GM04504 (cell line): ENCODE results near the gene PITPNC1.
"Not testable (repeated sequence)": the region's sequence is repeated elsewhere in the genome, so short reads cannot be mapped to it uniquely, and the experiment has no call there.

Source experiments
- DNase-seq: peaks from one replicate; pipeline ENCODE4 v3.0.0-alpha.2; 2012; ENCODE audit warnings: low read depth

PITPNC1 gene

DNA sequence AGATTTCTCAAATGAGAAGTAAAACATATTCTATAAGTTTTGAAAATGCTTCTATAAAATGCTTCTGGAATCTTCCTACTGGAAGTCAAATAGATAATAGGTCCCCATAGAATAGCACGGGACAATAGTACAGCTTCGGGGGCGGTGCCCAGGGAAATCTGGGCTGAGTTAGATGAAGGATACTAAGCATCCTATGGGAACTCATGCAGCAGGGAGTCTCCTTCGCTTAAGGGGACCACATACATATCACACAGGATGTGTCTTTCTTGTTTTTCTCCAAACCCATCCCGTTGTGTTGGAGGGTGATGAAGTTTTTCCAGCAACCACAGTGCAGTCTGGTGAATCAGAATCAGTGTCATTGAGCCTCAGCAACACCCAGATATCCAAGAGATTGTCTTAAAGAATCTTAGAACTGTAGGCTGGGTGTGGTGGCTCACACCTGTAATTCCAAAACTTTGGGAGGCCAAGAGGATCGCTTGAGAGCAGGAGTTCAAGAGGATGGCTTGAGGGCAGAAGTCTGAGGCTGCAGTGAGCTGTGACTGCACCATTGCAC, 84.2 kb downstream of the PITPNC1 start:
- DNase-seq = no peak

- DNase-seq = no peak
These were observed 84.8 kb downstream of the PITPNC1 start for GRCh38 chr17:67461876-67462275.

DNA sequence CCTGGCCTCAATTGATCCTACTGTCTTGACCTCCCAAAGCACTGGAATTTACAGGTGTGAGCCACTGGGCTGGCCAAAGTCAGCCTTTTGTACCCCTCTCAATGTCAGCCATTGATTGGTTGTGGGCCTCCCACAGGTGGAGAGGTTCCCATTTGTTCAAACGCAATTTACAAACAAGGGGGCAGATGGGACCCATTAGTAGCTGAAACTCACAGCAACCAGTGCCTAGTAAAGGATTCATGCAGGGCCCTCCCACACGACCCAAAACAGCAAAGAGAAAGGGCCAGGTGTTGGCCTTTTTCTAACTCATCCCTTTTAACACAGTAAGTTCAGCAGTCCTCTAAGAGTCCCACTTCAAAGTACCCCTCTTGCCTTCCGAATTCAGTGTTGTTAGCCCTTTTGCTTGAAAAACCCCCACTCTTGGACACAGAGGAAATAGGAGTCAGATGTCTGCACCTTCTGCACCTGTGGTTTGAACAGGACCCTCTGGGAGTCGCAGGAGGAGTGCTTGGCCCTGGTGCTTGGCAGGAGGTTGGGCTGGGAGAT, 89.2 kb downstream of the PITPNC1 start:
- DNase-seq = no peak

DNA sequence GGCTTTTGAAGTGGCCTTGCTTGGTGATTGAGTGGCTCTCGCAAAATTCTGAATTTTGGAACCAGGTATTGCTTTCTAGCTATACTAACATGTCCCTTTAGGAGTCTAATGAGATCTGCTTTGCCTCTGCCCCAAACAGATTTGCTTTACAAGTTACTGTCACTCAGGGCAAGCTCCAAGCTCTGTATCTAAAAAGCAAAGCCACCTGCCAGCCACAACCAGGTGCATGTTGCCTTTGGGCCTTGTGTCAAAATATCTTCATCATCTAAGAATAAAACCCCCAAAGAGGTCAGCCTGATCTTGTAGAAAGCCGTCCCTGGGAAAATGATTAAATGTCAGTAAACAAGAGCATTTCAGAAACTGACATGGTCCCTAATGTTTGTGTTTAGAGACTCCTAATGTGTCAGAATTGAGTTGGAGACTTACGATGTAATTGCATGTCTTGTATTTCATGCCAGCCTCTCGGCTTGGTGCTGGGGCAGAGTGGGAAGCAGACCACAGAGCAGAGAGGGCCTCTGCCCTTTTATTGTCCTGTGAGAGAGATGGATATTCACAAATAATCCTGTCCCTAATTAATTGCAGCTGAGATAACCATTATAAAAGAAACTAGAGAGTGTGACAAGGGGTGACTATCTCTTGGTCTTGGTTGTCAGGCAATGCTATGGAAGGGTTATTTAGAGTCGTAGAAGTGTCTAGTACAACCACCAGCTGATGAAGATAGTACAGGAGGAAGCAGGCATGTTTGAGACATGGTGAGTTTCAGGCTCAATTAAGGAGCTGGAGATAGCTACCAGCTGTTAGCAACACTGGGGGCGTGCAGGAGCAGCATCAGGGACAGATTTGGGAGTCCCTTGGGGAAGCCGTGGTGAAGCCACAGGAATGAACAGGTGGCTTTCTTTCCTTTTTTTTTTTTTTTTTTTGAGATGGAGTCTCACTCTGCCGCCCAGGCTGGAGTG, 90.7 kb downstream of the PITPNC1 start:
- DNase-seq = no peak

- DNase-seq = no peak
These were observed 92.3 kb downstream of the PITPNC1 start for GRCh38 chr17:67469208-67469980.

DNA sequence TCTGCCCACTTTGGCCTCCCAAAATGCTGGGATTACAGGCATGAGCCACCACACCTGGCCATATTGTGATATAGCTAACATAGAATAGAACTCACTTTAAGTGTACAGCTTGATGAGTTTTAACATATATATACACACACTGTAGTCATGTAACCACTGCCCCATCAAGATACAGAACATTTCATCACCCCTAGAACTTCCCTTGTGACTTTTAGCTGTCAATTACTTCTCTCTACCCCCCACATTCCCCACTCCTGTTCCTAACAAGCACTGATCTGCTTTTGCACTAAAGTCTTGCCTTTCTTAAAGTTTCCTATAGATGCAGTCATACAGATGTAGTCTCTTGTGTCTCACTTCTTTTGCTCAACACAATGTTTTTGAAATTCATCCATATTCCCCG, 93.1 kb downstream of the PITPNC1 start:
- no peak for DNase-seq

- no peak for DNase-seq
These were observed 94.0 kb downstream of the PITPNC1 start for GRCh38 chr17:67471118-67471517.

DNA sequence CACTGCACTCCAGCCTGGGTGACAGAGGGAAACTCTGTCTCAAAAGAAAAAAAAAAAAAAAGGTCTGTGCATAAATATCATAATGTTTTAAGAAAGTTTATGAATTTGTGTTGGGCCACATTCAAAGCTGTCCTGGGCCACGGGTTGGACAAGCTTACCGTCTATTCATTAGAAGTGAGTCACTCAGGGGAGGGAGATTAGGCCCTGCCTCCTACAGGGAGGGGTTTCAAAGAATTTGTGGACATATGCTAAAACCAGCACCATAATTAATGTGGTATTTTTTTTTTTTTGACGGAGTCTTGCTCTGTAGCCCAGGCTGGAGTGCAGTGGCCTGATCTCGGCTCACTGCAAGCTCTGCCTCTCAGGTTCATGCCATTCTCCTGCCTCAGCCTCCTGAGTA, 95.5 kb downstream of the PITPNC1 start:
- DNase-seq = not testable (repeated sequence)

GRCh38 chr17:67474081-67474661, 97.1 kb downstream of the PITPNC1 start:
- peak; percentile 93 for DNase-seq

DNA sequence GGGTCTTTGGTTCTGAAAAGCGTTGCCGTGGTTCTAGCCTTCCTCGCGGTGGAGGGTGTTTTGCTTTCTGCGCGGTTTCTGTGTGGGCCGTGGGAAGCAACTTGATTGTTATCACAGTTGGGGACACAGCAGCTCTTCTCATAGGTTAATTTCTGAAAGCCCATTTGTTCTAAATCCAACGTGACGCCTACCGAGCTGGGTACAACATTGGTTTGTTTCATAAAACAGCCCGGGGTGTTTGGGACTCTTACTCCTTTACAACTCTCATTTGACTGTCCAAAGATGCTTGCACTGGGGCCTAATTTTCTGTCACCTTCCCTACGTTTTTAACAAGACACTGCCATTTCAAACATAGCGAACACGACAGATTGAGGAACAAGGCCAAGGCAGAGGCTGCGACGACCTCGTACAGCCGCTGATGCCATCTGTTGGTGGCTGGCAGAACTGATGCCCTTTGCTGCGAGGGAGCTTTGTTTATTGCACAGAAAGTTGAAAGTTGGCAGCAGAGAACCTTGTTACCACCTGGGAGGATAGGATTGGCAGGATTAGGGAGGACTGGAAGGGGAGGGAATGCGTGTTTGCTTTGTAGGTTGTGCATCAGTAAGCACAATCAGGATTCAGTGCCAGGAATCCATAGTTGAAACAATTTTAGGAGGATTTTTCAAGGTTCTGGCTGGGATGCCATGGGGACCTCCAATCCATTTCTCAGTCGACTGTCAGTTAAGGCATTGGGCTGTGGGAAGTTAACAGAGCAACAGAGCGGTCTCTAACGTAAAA, 98.3 kb downstream of the PITPNC1 start:
- DNase-seq = peak; percentile 60

DNA sequence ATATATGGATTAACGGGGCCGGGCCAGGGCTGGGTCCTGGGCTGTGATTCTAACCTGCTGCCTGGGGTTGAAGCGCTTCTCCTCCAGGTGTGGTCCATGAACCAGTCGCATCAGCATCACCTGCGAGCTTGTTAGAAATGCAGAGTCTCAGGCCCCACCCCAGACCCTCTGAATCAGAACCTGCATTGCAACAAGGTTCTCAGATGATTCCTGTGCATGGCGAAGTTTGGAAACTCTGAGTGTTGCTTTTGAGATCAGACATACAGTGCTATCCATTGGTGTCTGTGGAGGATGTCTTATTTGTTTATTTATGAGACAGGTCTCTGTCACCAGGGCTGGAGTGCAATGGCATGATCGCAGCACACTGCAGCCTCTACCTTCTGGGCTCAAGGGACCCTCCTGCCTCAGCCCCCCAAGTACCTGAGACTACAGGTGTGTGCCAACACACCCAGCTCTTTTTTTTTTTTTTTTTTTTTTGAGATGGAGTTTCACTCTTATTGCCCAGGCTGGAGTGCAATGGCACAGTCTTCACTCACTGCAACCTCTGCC, 99.8 kb downstream of the PITPNC1 start:
- no peak for DNase-seq

GRCh38 chr17:67477687-67478086, 100.6 kb downstream of the PITPNC1 start:
- no peak for DNase-seq

- DNase-seq = no peak
These were observed 101.4 kb downstream of the PITPNC1 start for GRCh38 chr17:67478401-67479041.

DNA sequence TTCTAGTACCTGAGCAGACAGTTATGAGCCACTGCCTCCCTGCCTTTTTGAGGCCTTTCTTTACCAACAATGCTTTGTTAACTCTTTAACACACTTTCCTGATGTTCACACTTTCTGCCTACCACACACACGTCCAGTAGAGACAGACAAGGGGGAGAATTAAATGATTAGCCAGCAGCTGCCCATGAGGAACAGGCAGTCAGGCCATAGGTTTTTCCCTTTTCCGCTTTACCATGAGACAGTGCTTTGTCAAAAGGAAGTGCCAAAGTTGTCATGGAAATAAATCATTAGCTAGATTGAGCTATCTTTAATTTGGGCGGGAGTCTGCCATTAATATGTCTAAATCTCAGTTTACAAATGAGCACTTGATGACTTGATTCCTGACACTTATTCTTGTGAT, 102.1 kb downstream of the PITPNC1 start:
- DNase-seq = no peak

- DNase-seq = not testable (repeated sequence)
These were observed 103.9 kb downstream of the PITPNC1 start for GRCh38 chr17:67480959-67481358.

DNA sequence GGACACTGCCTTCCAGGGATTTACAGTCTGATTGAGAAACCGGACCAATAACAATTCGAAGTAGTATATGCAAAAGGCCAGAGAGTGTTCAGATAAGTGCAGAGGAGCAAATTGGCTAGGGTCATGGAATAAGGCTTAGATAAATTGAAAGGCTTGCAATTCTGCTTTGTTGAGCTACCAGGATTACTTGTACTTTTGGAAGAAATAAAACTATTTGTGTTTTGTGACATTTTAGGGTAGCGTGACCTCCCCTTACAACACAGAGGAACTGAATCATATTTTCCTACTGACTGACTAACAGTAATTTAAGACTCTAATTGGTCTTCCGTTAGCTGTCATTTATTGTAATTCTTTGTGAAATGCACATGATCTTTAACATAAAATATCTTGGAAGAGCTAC, 104.7 kb downstream of the PITPNC1 start:
- DNase-seq = no peak

GRCh38 chr17:67482764-67483163, 105.7 kb downstream of the PITPNC1 start:
- DNase-seq = no peak

- no peak for DNase-seq
These were observed 107.2 kb downstream of the PITPNC1 start for GRCh38 chr17:67484261-67484660.

DNA sequence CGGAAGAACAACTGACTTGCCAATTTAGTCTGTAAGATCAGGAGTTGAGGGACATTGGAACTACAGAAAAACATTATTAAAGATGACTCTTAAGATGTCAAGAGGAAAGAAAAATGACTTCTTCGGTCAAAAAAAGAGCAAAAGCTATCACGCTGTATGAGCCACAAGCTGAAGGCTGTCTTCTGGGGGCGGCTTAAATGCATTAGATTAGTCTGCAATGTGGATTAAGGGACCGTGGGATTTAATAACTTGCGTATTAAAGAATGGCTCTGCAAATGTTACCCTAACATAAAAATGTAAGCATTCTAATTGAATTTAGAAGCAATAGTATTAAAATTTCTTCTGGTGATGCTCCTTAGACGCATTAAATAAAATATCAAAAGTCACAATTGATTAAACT, 108.6 kb downstream of the PITPNC1 start:
- DNase-seq = no peak

GRCh38 chr17:67487506-67487905, 110.4 kb downstream of the PITPNC1 start:
- DNase-seq = no peak

- DNase-seq = no peak
These were observed 111.1 kb downstream of the PITPNC1 start for GRCh38 chr17:67488161-67488560.
